Stimulated activated CD8-positive, alpha-beta memory T cell treated with anti-CD3 and anti-CD28 coated beads, Interleukin-12 subunit alpha, Interleukin-12 subunit beta, amount 100 ng/mL, for 4 hours (primary cell): ENCODE measurements around the gene GAB2.
"Not testable (repeated sequence)": the region's sequence is repeated elsewhere in the genome, so short reads cannot be mapped to it uniquely, and the experiment has no call there.

Source experiments
- DNase-seq: peaks from one replicate; pipeline ENCODE4 v3.0.0-alpha.2; 2020; ENCODE audit warnings: low read depth

Gene GAB2

GRCh38 chr11:78312712-78313111, 104.9 kb downstream of the GAB2 start:
- no peak for DNase-seq

GRCh38 chr11:78311702-78312371, 105.8 kb downstream of the GAB2 start:
- no peak for DNase-seq

- DNase-seq = no peak
Observed at GRCh38 chr11:78310500-78310909, 107.1 kb downstream of the GAB2 start.

- no peak for DNase-seq
Observed at GRCh38 chr11:78304201-78304600, 113.4 kb downstream of the GAB2 start.

- DNase-seq = no peak
Observed at GRCh38 chr11:78300108-78300839, 117.3 kb downstream of the GAB2 start.

- no peak for DNase-seq
Observed at GRCh38 chr11:78299000-78299710, 118.5 kb downstream of the GAB2 start.

- no peak for DNase-seq
Observed at GRCh38 chr11:78298291-78298771, 119.3 kb downstream of the GAB2 start.

- DNase-seq = no peak
Observed at GRCh38 chr11:78295991-78296930, 121.4 kb downstream of the GAB2 start.

- no peak for DNase-seq
Observed at GRCh38 chr11:78295347-78295746, 122.3 kb downstream of the GAB2 start.

DNA sequence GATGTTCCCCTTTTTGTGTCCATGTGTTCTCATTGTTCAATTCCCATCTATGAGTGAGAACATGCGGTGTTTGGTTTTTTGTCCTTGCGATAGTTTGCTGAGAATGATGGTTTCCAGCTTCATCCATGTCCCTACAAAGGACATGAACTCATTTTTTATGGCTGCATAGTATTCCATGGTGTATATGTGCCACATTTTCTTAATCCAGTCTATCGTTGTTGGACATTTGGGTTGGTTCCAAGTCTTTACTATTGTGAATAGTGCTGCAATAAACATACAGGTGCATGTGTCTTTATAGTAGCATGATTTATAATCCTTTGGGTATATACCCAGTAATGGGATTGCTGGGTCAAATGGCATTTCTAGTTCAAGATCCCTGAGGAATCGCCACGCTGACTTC, 123.5 kb downstream of the GAB2 start:
- not testable (repeated sequence) for DNase-seq

- DNase-seq = no peak
Observed at GRCh38 chr11:78293536-78293935, 124.1 kb downstream of the GAB2 start.

DNA sequence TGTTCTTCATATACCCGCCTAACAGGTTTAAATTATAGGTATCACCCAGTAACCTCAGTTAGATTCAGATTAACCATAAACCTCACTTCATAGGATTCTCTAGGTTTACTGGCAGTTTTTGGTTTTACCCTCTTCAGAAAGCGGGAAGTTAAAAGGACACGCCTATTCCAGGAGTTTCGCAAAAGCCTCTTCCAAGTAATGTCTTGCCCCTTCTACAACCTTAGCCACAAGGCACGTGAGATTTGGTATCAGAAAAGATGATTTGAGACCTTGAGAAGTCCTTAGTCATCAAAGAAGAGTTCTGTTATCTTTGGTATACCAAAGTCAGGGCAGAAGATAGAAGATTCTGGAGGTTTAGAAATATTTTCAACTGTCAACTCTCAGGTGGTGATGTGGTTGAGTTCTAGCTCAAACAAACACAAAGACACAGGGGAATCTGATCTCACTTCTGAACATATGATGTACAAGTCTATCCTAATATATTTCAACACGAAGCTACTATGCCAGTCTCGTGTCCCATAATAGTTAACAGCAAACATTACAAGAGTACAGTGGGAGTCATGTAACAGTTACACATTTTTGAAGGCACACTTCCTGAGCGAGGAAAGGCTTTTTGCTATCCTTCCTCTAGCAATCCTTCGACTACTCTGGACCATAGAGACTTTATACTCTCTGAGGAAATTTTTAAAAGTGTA, 125.4 kb downstream of the GAB2 start:
- DNase-seq = no peak

DNA sequence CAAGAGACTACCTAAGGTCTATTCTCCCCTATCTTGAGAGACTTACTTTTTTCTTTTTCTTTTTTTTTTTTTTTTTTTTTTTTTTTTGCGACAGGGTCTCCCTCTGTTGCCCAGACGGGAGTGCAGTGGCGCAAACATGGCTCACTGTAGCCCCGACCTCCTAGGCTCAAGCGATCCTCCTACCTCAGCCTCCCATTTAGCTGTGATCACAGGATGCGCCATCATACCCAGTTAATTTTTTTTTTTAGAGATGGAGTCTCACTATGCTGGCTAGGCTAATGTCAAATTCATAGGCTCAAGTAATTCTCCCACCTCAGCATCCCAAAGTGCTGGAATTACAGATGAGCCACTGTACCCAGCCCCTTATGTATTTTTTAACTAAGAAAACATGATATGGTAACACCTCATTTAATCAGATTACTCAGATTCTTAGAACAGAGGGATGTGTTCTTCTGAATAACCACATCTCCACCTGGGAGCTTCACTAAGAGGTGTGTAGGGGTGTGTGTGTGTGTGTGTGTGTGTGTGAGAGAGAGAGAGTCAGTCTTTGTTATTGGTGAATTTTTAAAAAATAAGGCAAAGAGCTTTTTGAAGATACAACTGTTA, 126.0 kb downstream of the GAB2 start:
- DNase-seq = no peak

DNA sequence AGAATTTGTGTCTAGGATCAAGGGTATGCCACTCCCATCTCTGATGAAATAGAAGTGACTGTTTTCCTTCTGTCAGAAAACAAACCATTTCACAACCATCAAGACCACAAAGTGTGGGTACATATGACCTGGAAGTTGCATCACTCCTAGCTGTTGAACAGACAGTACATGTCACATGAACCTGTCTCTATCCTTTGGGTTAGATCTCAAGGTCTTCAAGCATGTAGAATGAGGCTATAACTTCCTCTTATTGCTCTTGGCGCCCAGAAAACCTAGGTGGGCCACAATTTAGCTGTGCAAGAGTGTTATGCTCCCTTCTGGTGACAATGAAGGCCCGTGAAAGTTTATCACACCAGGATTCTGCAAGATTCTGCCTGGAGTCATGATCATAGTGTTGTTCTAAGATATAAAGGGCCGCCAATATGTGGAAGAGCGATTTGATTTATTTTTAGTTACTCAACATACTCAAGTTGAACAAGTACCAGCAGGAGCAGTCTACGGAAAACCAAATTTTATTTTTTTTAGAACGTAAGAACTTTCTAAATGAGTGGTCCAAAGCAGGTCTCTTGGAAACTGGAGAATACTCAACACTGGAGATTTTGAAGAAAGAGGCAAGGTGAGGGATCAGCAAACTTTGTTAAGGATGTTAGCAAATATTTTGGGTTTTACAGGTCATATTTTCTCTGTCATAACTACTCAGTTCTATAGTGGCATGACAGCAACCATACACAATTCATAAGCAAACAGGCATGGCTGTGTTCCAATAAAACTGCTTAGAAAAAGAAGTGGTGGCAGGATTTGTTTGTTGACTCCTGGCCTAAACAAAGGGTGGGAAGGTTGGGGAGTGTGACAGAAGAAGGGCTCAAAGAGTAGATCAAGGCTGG, 127.1 kb downstream of the GAB2 start:
- no peak for DNase-seq

- DNase-seq = no peak
Observed at GRCh38 chr11:78289552-78290292, 127.9 kb downstream of the GAB2 start.

DNA sequence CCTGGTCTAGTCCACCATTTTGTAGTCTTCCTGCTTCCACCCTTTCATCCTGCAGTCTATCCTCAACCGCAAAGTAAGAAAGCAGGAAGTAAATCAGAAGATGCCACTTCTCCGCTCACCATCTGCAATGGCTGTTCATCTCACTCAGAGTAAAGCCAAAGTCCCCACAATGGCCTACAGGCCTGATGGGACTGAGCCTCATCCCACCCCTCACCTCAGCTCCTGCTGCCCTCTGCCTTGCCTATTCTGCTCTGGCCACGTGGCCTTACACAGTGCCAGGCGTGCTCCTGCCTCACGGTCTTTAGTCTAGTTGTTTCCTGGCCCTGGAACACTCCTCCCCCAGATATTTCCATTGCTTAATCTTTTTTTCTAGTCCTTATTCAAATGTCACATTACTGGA, 133.4 kb downstream of the GAB2 start:
- DNase-seq = no peak

DNA sequence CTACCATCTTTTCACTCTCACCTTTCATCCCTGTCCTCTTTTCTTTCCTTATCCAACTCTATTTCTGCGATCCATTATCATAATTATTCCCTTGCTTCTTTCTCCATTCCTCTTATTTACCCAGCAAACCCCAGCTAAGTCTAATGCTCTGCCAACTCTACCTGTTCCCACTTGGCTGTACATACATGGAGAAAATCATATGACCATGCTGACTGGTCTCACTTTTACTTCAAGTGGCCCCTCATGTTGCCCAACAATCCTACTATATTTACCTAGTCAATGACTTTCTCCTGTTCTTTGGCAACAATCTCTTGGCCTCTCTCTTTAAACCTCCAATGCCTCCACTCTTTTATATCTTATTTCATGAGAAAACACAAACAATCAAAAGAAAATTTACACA, 134.8 kb downstream of the GAB2 start:
- no peak for DNase-seq

- DNase-seq = no peak
Observed at GRCh38 chr11:78281511-78281910, 136.1 kb downstream of the GAB2 start.
